ENCODE results near the gene ZDHHC17.
A peak's percentile ranks its signal among the peaks of the same experiment; 100 is the strongest.

The ZDHHC17 gene

GRCh38 chr12:76765598-76765997, 1.7 kb downstream of the ZDHHC17 start:
- Histone ChIP-seq H3K18ac (ENCODE audit: low read length) (no peak overlapping the region), H3K4me2 (ENCODE audit: low read length) (no peak overlapping the region), H4K12ac (ENCODE audit: low read depth, low read length) (no peak overlapping the region), H3K79me2 (ENCODE audit: control insufficient read depth, insufficient read depth, low read length, poor library complexity) (peaks cover 14% of the 10 kb centered on the region), H2BK12ac (ENCODE audit: low read length) (no peak overlapping the region), H2AFZ (ENCODE audit: insufficient read depth, low read length, poor library complexity) (no peak overlapping the region), H3K14ac (ENCODE audit: low read length) (no peak overlapping the region), H4K8ac (ENCODE audit: low read depth, low read length) (no peak overlapping the region), H3K4ac (ENCODE audit: low read depth, low read length) (peak overlapping the region; percentile 92), H3K79me1 (ENCODE audit: low read length) (peaks cover 15% of the 10 kb centered on the region), H4K91ac (ENCODE audit: low read depth, low read length) (no peak overlapping the region), H2BK5ac (ENCODE audit: low read depth, low read length, poor library complexity) (no peak overlapping the region), H3K4me3 (ENCODE audit: low read depth, low read length) (no peak overlapping the region), H3K27me3 (ENCODE audit: insufficient read depth, low read length) (no peaks in the 10 kb centered on the region), H3K23ac (ENCODE audit: low read length) (no peak overlapping the region), H3K36me3 (ENCODE audit: control insufficient read depth in 1 of 2, insufficient read depth in 2 of 2, low read length in 2 of 2) (no peaks in the 10 kb centered on the region), H3K9ac (ENCODE audit: low read length) (no peak overlapping the region), H2AK5ac (ENCODE audit: low read length) (no peak overlapping the region), H3K9me3 (ENCODE audit: insufficient read depth, low read depth, low read length) (no peaks in the 10 kb centered on the region), H3K4me1 (ENCODE audit: control insufficient read depth in 1 of 2, insufficient read depth in 2 of 2, low read length in 2 of 2) (peaks cover 2 to 5% of the 10 kb centered on the region in 2 experiments), H3K27ac (ENCODE audit: low read depth, low read length) (no peak overlapping the region), H2BK120ac (ENCODE audit: insufficient read depth, low read length, poor library complexity) (no peak overlapping the region)
- WGBS (ENCODE audit: extremely low coverage, insufficient coverage, insufficient read length) = no CpG with 5 or more reads among the region's 6 CpGs
- no peak for DNase-seq

GRCh38 chr12:76766161-76766560, 2.2 kb downstream of the ZDHHC17 start:
- Histone ChIP-seq H3K36me3 (ENCODE audit: control insufficient read depth in 1 of 2, insufficient read depth in 2 of 2, low read length in 2 of 2) (no peaks in the 10 kb centered on the region), H3K4me1 (ENCODE audit: control insufficient read depth in 1 of 2, insufficient read depth in 2 of 2, low read length in 2 of 2) (peaks cover 2 to 5% of the 10 kb centered on the region in 2 experiments), H3K79me1 (ENCODE audit: low read length) (peaks cover 15% of the 10 kb centered on the region), H2BK5ac (ENCODE audit: low read depth, low read length, poor library complexity) (no peak overlapping the region), H3K27me3 (ENCODE audit: insufficient read depth, low read length) (no peaks in the 10 kb centered on the region), H4K8ac (ENCODE audit: low read depth, low read length) (no peak overlapping the region), H3K27ac (ENCODE audit: low read depth, low read length) (no peak overlapping the region), H3K9me3 (ENCODE audit: insufficient read depth, low read depth, low read length) (no peaks in the 10 kb centered on the region), H4K91ac (ENCODE audit: low read depth, low read length) (no peak overlapping the region), H3K79me2 (ENCODE audit: control insufficient read depth, insufficient read depth, low read length, poor library complexity) (peaks cover 14% of the 10 kb centered on the region), H3K18ac (ENCODE audit: low read length) (no peak overlapping the region), H2BK12ac (ENCODE audit: low read length) (no peak overlapping the region), H2BK120ac (ENCODE audit: insufficient read depth, low read length, poor library complexity) (no peak overlapping the region), H2AFZ (ENCODE audit: insufficient read depth, low read length, poor library complexity) (no peak overlapping the region), H3K4me2 (ENCODE audit: low read length) (no peak overlapping the region), H3K4ac (ENCODE audit: low read depth, low read length) (peak overlapping the region; percentile 49), H3K23ac (ENCODE audit: low read length) (no peak overlapping the region), H3K9ac (ENCODE audit: low read length) (no peak overlapping the region), H2AK5ac (ENCODE audit: low read length) (no peak overlapping the region), H4K12ac (ENCODE audit: low read depth, low read length) (no peak overlapping the region), H3K14ac (ENCODE audit: low read length) (no peak overlapping the region), H3K4me3 (ENCODE audit: low read depth, low read length) (no peak overlapping the region)
- no CpG with 5 or more reads among the region's 4 CpGs for WGBS (ENCODE audit: extremely low coverage, insufficient coverage, insufficient read length)
- no peak for DNase-seq

GRCh38 chr12:76768576-76768975, 4.7 kb downstream of the ZDHHC17 start:
- Histone ChIP-seq H3K4me1 (ENCODE audit: control insufficient read depth in 1 of 2, insufficient read depth in 2 of 2, low read length in 2 of 2) (no peaks in the 10 kb centered on the region), H2AK5ac (ENCODE audit: low read length) (no peak overlapping the region)
- 100% methylated on average over 1 of the region's 3 CpGs for WGBS (ENCODE audit: extremely low coverage, insufficient coverage, insufficient read length)

GRCh38 chr12:76777765-76778216, 13.9 kb downstream of the ZDHHC17 start:
- no CpG with 5 or more reads among the region's 5 CpGs for WGBS (ENCODE audit: extremely low coverage, insufficient coverage, insufficient read length)
- Histone ChIP-seq H4K8ac (ENCODE audit: low read depth, low read length) (no peak overlapping the region), H3K18ac (ENCODE audit: low read length) (no peak overlapping the region), H3K4ac (ENCODE audit: low read depth, low read length) (peak overlapping the region; percentile 58), H3K79me1 (ENCODE audit: low read length) (no peaks in the 10 kb centered on the region), H3K27me3 (ENCODE audit: insufficient read depth, low read length) (no peaks in the 10 kb centered on the region), H2AK5ac (ENCODE audit: low read length) (no peak overlapping the region), H3K4me2 (ENCODE audit: low read length) (no peak overlapping the region), H3K14ac (ENCODE audit: low read length) (no peak overlapping the region), H4K12ac (ENCODE audit: low read depth, low read length) (no peak overlapping the region), H3K27ac (ENCODE audit: low read depth, low read length) (no peak overlapping the region), H3K9ac (ENCODE audit: low read length) (no peak overlapping the region), H4K91ac (ENCODE audit: low read depth, low read length) (no peak overlapping the region), H3K79me2 (ENCODE audit: control insufficient read depth, insufficient read depth, low read length, poor library complexity) (peaks cover 5% of the 10 kb centered on the region), H3K23ac (ENCODE audit: low read length) (no peak overlapping the region), H2BK120ac (ENCODE audit: insufficient read depth, low read length, poor library complexity) (no peak overlapping the region), H3K4me1 (ENCODE audit: control insufficient read depth in 1 of 2, insufficient read depth in 2 of 2, low read length in 2 of 2) (no peaks in the 10 kb centered on the region), H3K36me3 (ENCODE audit: control insufficient read depth in 1 of 2, insufficient read depth in 2 of 2, low read length in 2 of 2) (peaks cover 0 to 1% of the 10 kb centered on the region in 2 experiments), H2BK5ac (ENCODE audit: low read depth, low read length, poor library complexity) (no peak overlapping the region), H2BK12ac (ENCODE audit: low read length) (no peak overlapping the region), H2AFZ (ENCODE audit: insufficient read depth, low read length, poor library complexity) (no peak overlapping the region), H3K9me3 (ENCODE audit: insufficient read depth, low read depth, low read length) (no peaks in the 10 kb centered on the region), H3K4me3 (ENCODE audit: low read depth, low read length) (no peak overlapping the region)
- no peak for DNase-seq

More at GRCh38 chr12:76768576-76768975, 4.7 kb downstream of the ZDHHC17 start:
- H2BK5ac ChIP-seq (ENCODE audit: low read depth, low read length, poor library complexity) = no peak overlapping the region
- no peaks in the 10 kb centered on the region for H3K27me3 ChIP-seq (ENCODE audit: insufficient read depth, low read length)
- H3K4me3 ChIP-seq (ENCODE audit: low read depth, low read length) = no peak overlapping the region
- H3K14ac ChIP-seq (ENCODE audit: low read length) = no peak overlapping the region
- no peak overlapping the region for H4K8ac ChIP-seq (ENCODE audit: low read depth, low read length)
- DNase-seq = no peak
- H3K79me1 ChIP-seq (ENCODE audit: low read length) = peaks cover 8% of the 10 kb centered on the region
- H3K36me3 ChIP-seq (ENCODE audit: control insufficient read depth in 1 of 2, insufficient read depth in 2 of 2, low read length in 2 of 2) = peaks cover 0 to 2% of the 10 kb centered on the region in 2 experiments
- no peak overlapping the region for H3K4me2 ChIP-seq (ENCODE audit: low read length)
- no peak overlapping the region for H4K91ac ChIP-seq (ENCODE audit: low read depth, low read length)
- no peak overlapping the region for H3K18ac ChIP-seq (ENCODE audit: low read length)
- H3K79me2 ChIP-seq (ENCODE audit: control insufficient read depth, insufficient read depth, low read length, poor library complexity) = peaks cover 12% of the 10 kb centered on the region
- H3K23ac ChIP-seq (ENCODE audit: low read length) = no peak overlapping the region
- H2AFZ ChIP-seq (ENCODE audit: insufficient read depth, low read length, poor library complexity) = no peak overlapping the region
- no peak overlapping the region for H2BK120ac ChIP-seq (ENCODE audit: insufficient read depth, low read length, poor library complexity)
- no peak overlapping the region for H3K9ac ChIP-seq (ENCODE audit: low read length)
- no peak overlapping the region for H2BK12ac ChIP-seq (ENCODE audit: low read length)
- H3K4ac ChIP-seq (ENCODE audit: low read depth, low read length) = no peak overlapping the region
- H3K9me3 ChIP-seq (ENCODE audit: insufficient read depth, low read depth, low read length) = no peaks in the 10 kb centered on the region
- H4K12ac ChIP-seq (ENCODE audit: low read depth, low read length) = no peak overlapping the region
- no peak overlapping the region for H3K27ac ChIP-seq (ENCODE audit: low read depth, low read length)

Data from trophoblast cell (in vitro differentiated cells and primary cell).